CD4-positive, alpha-beta T cell (primary cell): ENCODE results near the gene COG2. TPM values are rescaled to one million over a fixed set of nuclear protein-coding genes. Genes with fewer than 3 reads are reported as not detected.

ENCODE experiments used
- ATAC-seq: fragments of 200-7000 bp; cut with Tn5 transposase; one replicate; pipeline ENCODE4 v1.10.0; 2022; ENCODE audit warnings: mild to moderate bottlenecking; ENCODE audit not compliant: poor library complexity
- CTCF ChIA-PET: fragments of 350-600 bp; sonication (Branson Sonifier 250); formaldehyde crosslinking; loops from one replicate; lab custom pipeline; 2021; ENCODE audit warnings: antibody characterized with exemption, inconsistent platforms; lab: Charles Lee
- POLR2A ChIA-PET: fragments of 350-600 bp; sonication (Branson Sonifier 250); formaldehyde crosslinking; loops from one replicate; lab custom pipeline; 2021; ENCODE audit warnings: antibody characterized with exemption, inconsistent platforms; lab: Charles Lee
- DNase-seq, 14 experiments: peaks; one replicate each; pipeline ENCODE4 v3.0.0-alpha.2; 2013 to 2020; ENCODE audit warnings: mixed read lengths in 2 of 14
- H3K27ac ChIP-seq, 2 donors: one replicate each; pipeline versions ENCODE4 v1.5.1 to v1.7.0; 2013; ENCODE audit warnings: low read length in 2 of 2, low read depth in 1 of 2, mild to moderate bottlenecking in 1 of 2
- H3K27me3 ChIP-seq, 2 experiments: 1 replicate in 1 of 2; 2 replicates in 1 of 2; pipeline versions ENCODE4 v1.6.1 to v1.7.0; 2013; ENCODE audit warnings: low read length in 2 of 2, control low read depth in 1 of 2, mild to moderate bottlenecking in 1 of 2, moderate library complexity in 1 of 2; ENCODE audit not compliant: insufficient read depth in 2 of 2, control insufficient read depth in 1 of 2
- H3K36me3 ChIP-seq: one replicate; pipeline ENCODE4 v1.6.1; 2013; ENCODE audit warnings: low read length, control low read depth; ENCODE audit not compliant: insufficient read depth
- H3K4me1 ChIP-seq: one replicate; pipeline ENCODE4 v1.6.1; 2013; ENCODE audit warnings: low read length, control low read depth; ENCODE audit not compliant: insufficient read depth
- H3K4me3 ChIP-seq: one replicate; pipeline ENCODE4 v1.5.1; 2013; ENCODE audit warnings: mild to moderate bottlenecking, low read length, moderate library complexity
- H3K9me3 ChIP-seq, 2 experiments: 1 replicate in 1 of 2; 2 replicates in 1 of 2; pipeline versions ENCODE4 v1.6.1 to v1.7.0; 2013; ENCODE audit warnings: low read length in 2 of 2, mild to moderate bottlenecking in 2 of 2, control low read depth in 1 of 2, moderate library complexity in 1 of 2; ENCODE audit not compliant: control insufficient read depth in 1 of 2, insufficient read depth in 1 of 2
- H3K27ac Mint-ChIP-seq: one replicate; pipeline ENCODE4 v1.8.0; 2020; ENCODE audit warnings: mixed read lengths
- H3K27me3 Mint-ChIP-seq: one replicate; pipeline ENCODE4 v1.8.0; 2021; ENCODE audit warnings: mixed read lengths
- H3K36me3 Mint-ChIP-seq: one replicate; pipeline ENCODE4 v1.8.0; 2021; ENCODE audit warnings: low read depth, mixed read lengths
- H3K4me1 Mint-ChIP-seq: one replicate; pipeline ENCODE4 v1.8.0; 2021; ENCODE audit warnings: low read depth, mixed read lengths
- H3K4me3 Mint-ChIP-seq: one replicate; pipeline ENCODE4 v1.8.0; 2020; ENCODE audit warnings: mild to moderate bottlenecking, mixed read lengths
- H3K9me3 Mint-ChIP-seq: one replicate; pipeline ENCODE4 v1.8.0; 2020; ENCODE audit warnings: mixed read lengths
- CTCF ChIP-seq: fragments of 200-600 bp; IDR thresholded peaks from one replicate; pipeline ENCODE4 v1.8.0; 2022; ENCODE audit warnings: antibody characterized with exemption, mild to moderate bottlenecking
- intact Hi-C, 2 experiments: fragments of 100-400 bp; cut with DNase I in 1 of 2; cut with micrococcal nuclease in 1 of 2; formaldehyde crosslinking; loops; one replicate each; pipeline versions ENCODE4 v1.15.1 to v1.9.0; 2023 to 2025; cut with DNase I, micrococcal nuclease
- total RNA-seq, 174 experiments: library from RNA in 2 of 174; stranded (reverse) in 2 of 174; gene quantifications; one replicate each; pipeline ENCODE4 v1.2.3 and lab custom pipeline; 2021 to 2026

Gene COG2
- total RNA-seq, 2 experiments from 2014 or later, result 17.3 to 21.4 TPM

DNA sequence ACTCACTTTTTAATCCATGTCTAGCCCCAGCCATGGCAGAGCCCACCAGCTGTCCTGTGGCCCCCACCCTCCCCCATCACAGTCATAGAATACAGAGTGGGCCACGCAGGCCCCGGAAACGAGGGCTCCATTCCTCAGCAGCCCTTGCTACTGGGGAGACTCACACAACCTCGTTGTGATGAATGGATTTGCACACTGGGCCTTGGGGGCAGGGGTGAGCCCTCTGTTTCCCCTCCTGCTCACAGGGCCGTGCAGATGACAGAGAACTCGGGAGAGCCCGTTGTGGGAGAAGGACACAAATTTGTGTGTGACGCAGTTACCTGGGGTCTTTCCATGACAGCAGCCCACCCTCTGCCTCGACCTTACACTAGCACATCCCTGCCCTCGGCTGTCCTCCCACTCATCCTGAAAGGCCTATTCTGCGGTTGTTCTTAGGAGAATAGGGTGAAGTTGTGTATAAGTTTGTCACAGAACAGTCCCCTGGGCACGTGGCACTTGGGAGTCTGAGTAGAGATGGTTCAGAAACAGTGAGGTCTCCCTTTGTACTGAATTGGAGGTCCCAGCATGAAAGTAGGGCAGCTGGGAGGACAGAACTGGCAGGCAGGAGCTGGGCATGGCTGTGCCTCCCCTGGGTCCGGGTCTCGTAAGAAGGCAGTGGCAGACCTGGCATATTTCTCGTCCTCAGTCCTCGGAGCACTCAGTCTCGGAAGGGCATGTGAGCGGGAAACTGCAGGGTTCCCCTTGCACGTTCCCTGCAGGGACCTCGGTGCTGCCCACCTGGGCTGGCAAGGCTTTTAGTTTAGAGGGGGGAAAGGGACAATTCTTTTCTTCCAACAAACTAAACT is 64.8 kb downstream of the COG2 start:
- CTCF ChIA-PET, result no interaction called here
- Mint-ChIP-seq H3K36me3 (no peaks in the 10 kb centered on the region), H3K27me3 (peaks cover 7% of the 10 kb centered on the region), H3K27ac (no peak overlapping the region), H3K4me1 (no peaks in the 10 kb centered on the region), H3K4me3 (no peak overlapping the region), H3K9me3 (no peaks in the 10 kb centered on the region)
- Histone ChIP-seq H3K4me3 (no peak overlapping the region), H3K27ac (no peak overlapping the region), H3K36me3 (no peaks in the 10 kb centered on the region), H3K27me3 (peaks cover 0 to 2% of the 10 kb centered on the region in 2 experiments), H3K4me1 (no peaks in the 10 kb centered on the region), H3K9me3 (no peaks in the 10 kb centered on the region)
- no peak for ATAC-seq
- TF ChIP-seq CTCF, result no peak
- intact Hi-C loops, result no loop called here
- POLR2A ChIA-PET, result interaction anchor here (0.7 kb wide), 1 partner anchor 65 kb away, joined by 3 read pairs; no protein-coding TSS in a partner anchor
- no peak for DNase-seq

DNA sequence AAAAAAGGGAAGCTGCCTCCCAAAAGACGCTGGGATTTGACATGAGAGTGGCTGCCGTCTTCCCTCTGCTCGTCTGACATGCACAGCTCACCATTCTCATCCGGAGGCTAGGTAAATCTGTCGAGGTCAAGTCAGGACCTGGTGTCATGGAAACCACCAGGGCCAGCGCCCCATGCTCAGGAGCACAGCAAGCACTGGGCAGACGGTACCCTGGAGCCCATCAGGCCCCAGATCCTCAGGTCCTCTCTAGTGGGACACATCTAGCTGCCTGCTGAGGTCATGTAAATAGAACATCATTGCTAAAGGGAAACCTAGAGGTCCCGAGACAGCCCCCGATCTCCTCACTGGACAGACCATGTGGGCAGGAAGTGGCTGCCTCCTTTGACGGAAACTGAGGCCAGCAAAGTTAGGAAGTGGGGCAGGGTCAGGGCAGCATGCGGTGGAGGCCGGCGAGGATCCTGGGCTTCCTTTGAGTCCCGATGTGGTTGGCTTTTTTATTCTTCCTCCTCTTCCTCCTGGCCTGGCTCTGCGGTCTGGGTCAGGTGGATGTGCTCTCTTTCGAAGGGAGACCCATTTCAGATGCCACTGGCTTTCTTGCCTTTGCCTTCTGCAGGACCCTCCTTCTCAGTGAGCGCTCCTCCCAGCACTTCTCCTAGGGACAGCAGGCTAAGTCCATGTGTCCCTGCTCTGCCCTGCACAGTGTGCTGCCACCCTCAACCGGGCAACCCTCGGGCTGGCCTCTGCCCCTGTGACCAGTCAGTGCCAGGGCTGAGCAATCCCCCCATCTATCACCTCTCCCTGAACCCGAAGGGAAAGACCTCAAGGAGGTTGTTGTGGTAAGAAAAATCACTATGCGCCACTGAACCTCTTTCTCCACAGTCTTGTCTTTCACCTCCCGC is 65.7 kb downstream of the COG2 start:
- CTCF ChIA-PET, result no interaction called here
- Mint-ChIP-seq H3K36me3 (no peaks in the 10 kb centered on the region), H3K27me3 (peaks cover 9% of the 10 kb centered on the region), H3K27ac (no peak overlapping the region), H3K4me3 (no peak overlapping the region), H3K4me1 (no peaks in the 10 kb centered on the region), H3K9me3 (no peaks in the 10 kb centered on the region)
- no peak for TF ChIP-seq CTCF
- H3K27me3 ChIP-seq, result peaks cover 0 to 2% of the 10 kb centered on the region in 2 experiments
- POLR2A ChIA-PET, result interaction anchor here (0.7 kb wide), 1 partner anchor 66 kb away, joined by 3 read pairs; no protein-coding TSS in a partner anchor
- no peaks in the 10 kb centered on the region for H3K9me3 ChIP-seq
- ATAC-seq (no peak), DNase-seq (no peak)
- intact Hi-C loops, result no loop called here
- H3K4me1 ChIP-seq, result no peaks in the 10 kb centered on the region
- no peak overlapping the region for H3K27ac ChIP-seq
- H3K4me3 ChIP-seq, result no peak overlapping the region
- H3K36me3 ChIP-seq, result no peaks in the 10 kb centered on the region

- H3K9me3 ChIP-seq, result no peaks in the 10 kb centered on the region
- Mint-ChIP-seq H3K27ac (no peak overlapping the region), H3K27me3 (peaks cover 9% of the 10 kb centered on the region), H3K4me3 (no peak overlapping the region), H3K36me3 (no peaks in the 10 kb centered on the region), H3K9me3 (no peaks in the 10 kb centered on the region), H3K4me1 (no peaks in the 10 kb centered on the region)
- H3K4me1 ChIP-seq, result no peaks in the 10 kb centered on the region
- TF ChIP-seq CTCF, result no peak
- ChIA-PET CTCF (no interaction called here), POLR2A (no interaction called here)
- H3K27me3 ChIP-seq, result peaks cover 0 to 6% of the 10 kb centered on the region in 2 experiments
- H3K27ac ChIP-seq, result no peak overlapping the region
- DNase-seq, result no peak
- no peak for ATAC-seq
- intact Hi-C loops, result no loop called here
- H3K4me3 ChIP-seq, result no peak overlapping the region
- no peaks in the 10 kb centered on the region for H3K36me3 ChIP-seq
Observed at GRCh38 chr1:230708631-230709580, 66.6 kb downstream of the COG2 start.
